Stimulated activated CD4-positive, alpha-beta T cell treated with anti-CD3 and anti-CD28 coated beads, Interleukin-4, amount 100 ng/mL, for 48 hours (primary cell): ENCODE measurements around the gene CACNA1I.

ENCODE experiments used
- DNase-seq, 2 donors: peaks; one replicate each; pipeline ENCODE4 v3.0.0-alpha.2; 2020; ENCODE audit warnings: low read depth in 2 of 2

The CACNA1I gene

GRCh38 chr22:39623603-39624500 is 53.3 kb downstream of the CACNA1I start:
- no peak for DNase-seq

GRCh38 chr22:39624501-39624821 is 53.9 kb downstream of the CACNA1I start:
- no peak for DNase-seq

- DNase-seq: no peak
Measured at GRCh38 chr22:39625569-39626537, 55.3 kb downstream of the CACNA1I start.

GRCh38 chr22:39627208-39627607 is 56.7 kb downstream of the CACNA1I start:
- no peak for DNase-seq

GRCh38 chr22:39627865-39628562 is 57.5 kb downstream of the CACNA1I start:
- DNase-seq: no peak

GRCh38 chr22:39628563-39629080 is 58.1 kb downstream of the CACNA1I start:
- no peak for DNase-seq

- no peak for DNase-seq
Measured at GRCh38 chr22:39629851-39630250, 59.3 kb downstream of the CACNA1I start.

- DNase-seq: no peak
Measured at GRCh38 chr22:39630721-39631120, 60.2 kb downstream of the CACNA1I start.

GRCh38 chr22:39631381-39632286 is 61.1 kb downstream of the CACNA1I start:
- DNase-seq: no peak

GRCh38 chr22:39634530-39635405 is 64.2 kb downstream of the CACNA1I start:
- DNase-seq: peak; percentile 22 to 31

- no peak for DNase-seq
Measured at GRCh38 chr22:39635719-39636118, 65.2 kb downstream of the CACNA1I start.

- no peak for DNase-seq
Measured at GRCh38 chr22:39638958-39639357, 68.4 kb downstream of the CACNA1I start.

GRCh38 chr22:39641660-39642310 is 71.2 kb downstream of the CACNA1I start:
- no peak for DNase-seq

- no peak for DNase-seq
Measured at GRCh38 chr22:39643311-39644083, 72.9 kb downstream of the CACNA1I start.

- no peak for DNase-seq
Measured at GRCh38 chr22:39645532-39645931, 75.0 kb downstream of the CACNA1I start.

- DNase-seq: no peak
Measured at GRCh38 chr22:39646398-39647063, 76.0 kb downstream of the CACNA1I start.

- DNase-seq: no peak
Measured at GRCh38 chr22:39647836-39648629, 77.5 kb downstream of the CACNA1I start.
